Endothelial cell of umbilical vein (primary cell): ENCODE data around the gene GGA1. TPM values are rescaled to one million over a fixed set of nuclear protein-coding genes. Genes with fewer than 3 reads are reported as not detected.

ENCODE experiments used
- BruUV-seq: library from RNA; stranded (reverse); fragments of 400-500 nt; replicated peaks from 2 replicates; lab custom pipeline; 2021; lab: Mats Ljungman, UMichigan
- CTCF ChIA-PET: fragments of 300-600, 350-600 bp; sonication (Branson Sonifier 250); formaldehyde crosslinking; loops from one replicate; lab custom pipeline; 2021; ENCODE audit warnings: antibody characterized with exemption, inconsistent platforms; lab: Charles Lee
- POLR2A ChIA-PET: fragments of 300-600, 350-600 bp; sonication (Branson Sonifier 250); formaldehyde crosslinking; loops from one replicate; lab custom pipeline; 2021; ENCODE audit warnings: antibody characterized with exemption, inconsistent platforms; lab: Charles Lee
- DNase-seq: peaks from one replicate; pipeline ENCODE4 v3.0.0-alpha.2; 2011; ENCODE audit warnings: low read depth, low spot score
- FAIRE-seq: peaks from 2 replicates; lab custom pipeline; 2011; peaks lifted over from hg19 to GRCh38; lab: Jason Lieb, UNC
- H2AFZ ChIP-seq: 2 replicates; pipeline ENCODE4 v1.6.0; 2012; ENCODE audit warnings: low read depth, low read length, control low read depth, inconsistent platforms
- H3K27ac ChIP-seq: 2 replicates; pipeline ENCODE4 v1.5.1; 2011; ENCODE audit warnings: low read depth, mild to moderate bottlenecking, control low read depth, low read length, moderate library complexity; ENCODE audit not compliant: insufficient read depth
- H3K27me3 ChIP-seq, 2 experiments: 2 replicates each; pipeline versions ENCODE4 v1.6.0 to v1.6.1; 2011; ENCODE audit warnings: low read length in 2 of 2, mixed read lengths in 1 of 2; ENCODE audit not compliant: control insufficient read depth in 2 of 2, insufficient read depth in 2 of 2
- H3K36me3 ChIP-seq, 2 experiments: 2 replicates in 1 of 2; 3 replicates in 1 of 2; pipeline ENCODE4 v1.5.1; 2011; ENCODE audit warnings: low read length in 2 of 2, mild to moderate bottlenecking in 1 of 2, moderate library complexity in 1 of 2; ENCODE audit not compliant: control insufficient read depth in 2 of 2, insufficient read depth in 2 of 2; ENCODE audit errors: extremely low read depth in 1 of 2
- H3K4me1 ChIP-seq: 3 replicates; pipeline ENCODE4 v1.5.1; 2011; ENCODE audit warnings: mild to moderate bottlenecking, low read length; ENCODE audit not compliant: control insufficient read depth, insufficient read depth; ENCODE audit errors: extremely low read depth
- H3K4me2 ChIP-seq: 2 replicates; pipeline ENCODE4 v1.6.1; 2011; ENCODE audit warnings: low read length, control low read depth, mixed read lengths; ENCODE audit not compliant: insufficient read depth
- H3K4me3 ChIP-seq, 3 experiments: fragments of 200-600 bp in 1 of 3; sonication (generic), shearing (Covaris generic) in 1 of 3; replicated peaks in 1 of 3; 2 replicates each; pipeline ENCODE4 v1.5.1; 2011 to 2016; ENCODE audit warnings: control low read depth in 3 of 3, low read length in 3 of 3, mild to moderate bottlenecking in 2 of 3, inconsistent platforms in 1 of 3, low read depth in 1 of 3, moderate library complexity in 1 of 3; ENCODE audit not compliant: insufficient read depth in 1 of 3
- H3K79me2 ChIP-seq: 2 replicates; pipeline ENCODE4 v1.6.0; 2012; ENCODE audit warnings: low read length, inconsistent platforms; ENCODE audit not compliant: control insufficient read depth, insufficient read depth
- H3K9ac ChIP-seq: replicated peaks from 2 replicates; pipeline ENCODE3; 2011; ENCODE audit warnings: low read length, control low read depth; ENCODE audit not compliant: insufficient read depth; ENCODE audit errors: extremely low read depth
- H3K9me1 ChIP-seq: replicated peaks from 3 replicates; pipeline ENCODE4 v1.6.0; 2011; ENCODE audit warnings: mild to moderate bottlenecking, low read length; ENCODE audit not compliant: control insufficient read depth, insufficient read depth; ENCODE audit errors: extremely low read depth
- H3K9me3 ChIP-seq: replicated peaks from 2 replicates; pipeline ENCODE4 v1.5.1; 2012; ENCODE audit warnings: low read length, inconsistent platforms; ENCODE audit not compliant: control insufficient read depth, insufficient read depth
- H4K20me1 ChIP-seq: replicated peaks from 2 replicates; pipeline ENCODE3; 2011; ENCODE audit warnings: mild to moderate bottlenecking, low read length; ENCODE audit not compliant: control insufficient read depth, insufficient read depth; ENCODE audit errors: extremely low read depth
- CTCF ChIP-seq, 2 donors: IDR thresholded peaks; 1 replicate in 1 of 2; 2 replicates in 1 of 2; pipeline ENCODE4 v1.5.1; 2011; ENCODE audit warnings: low read length in 2 of 2, mild to moderate bottlenecking in 2 of 2, moderate library complexity in 2 of 2, control low read depth in 1 of 2, inconsistent platforms in 1 of 2, low read depth in 1 of 2; ENCODE audit not compliant: insufficient read depth in 1 of 2; ENCODE audit errors: extremely low read depth in 1 of 2
- EZH2 ChIP-seq: IDR thresholded peaks from 2 replicates; pipeline ENCODE4 v1.6.1; 2012; ENCODE audit warnings: borderline replicate concordance, low read depth, mild to moderate bottlenecking, moderate library complexity, low read length, inconsistent platforms; ENCODE audit not compliant: severe bottlenecking
- FOS ChIP-seq: IDR thresholded peaks from 2 replicates; pipeline ENCODE4 v1.6.1; 2011; ENCODE audit warnings: mild to moderate bottlenecking, low read length, moderate library complexity, borderline replicate concordance; ENCODE audit not compliant: insufficient read depth
- GATA2 ChIP-seq: IDR thresholded peaks from 2 replicates; pipeline ENCODE4 v1.7.0; 2011; ENCODE audit warnings: low read depth, mild to moderate bottlenecking, moderate library complexity, mixed read lengths, low read length; ENCODE audit not compliant: insufficient read length, insufficient read depth
- JUN ChIP-seq: IDR thresholded peaks from 2 replicates; pipeline ENCODE4 v1.6.1; 2011; ENCODE audit warnings: borderline replicate concordance, low read depth; ENCODE audit not compliant: insufficient read length, insufficient read depth
- MAX ChIP-seq: IDR thresholded peaks from 2 replicates; pipeline ENCODE4 v1.6.1; 2011; ENCODE audit not compliant: insufficient read depth, insufficient read length
- MYC ChIP-seq: IDR thresholded peaks from one replicate; pipeline ENCODE4 v1.6.1; 2011; ENCODE audit warnings: mild to moderate bottlenecking, low read depth, low read length
- POLR2A ChIP-seq: IDR thresholded peaks from 2 replicates; pipeline ENCODE4 v1.6.1; 2012; ENCODE audit warnings: low read depth, mild to moderate bottlenecking, control low read depth, low read length
- POLR2AphosphoS5 ChIP-seq: IDR thresholded peaks from 2 replicates; pipeline ENCODE4 v1.6.1; 2012; ENCODE audit warnings: low read depth, mild to moderate bottlenecking, control low read depth, low read length, moderate library complexity; ENCODE audit not compliant: insufficient read depth
- dilution Hi-C: fragments of 300-500 bp; cut with MboI; formaldehyde crosslinking; loops from one replicate; pipeline ENCODE4 v1.15.0; 2019; ENCODE audit warnings: low sequenced_read_pairs; ENCODE audit not compliant: extremely low pct_ligation_motif_present
- intact Hi-C: fragments of 100-400 bp; cut with micrococcal nuclease; formaldehyde crosslinking; loops from one replicate; pipeline ENCODE4 v1.10.0; 2022
- polyA plus RNA-seq, 4 experiments: library from polyadenylated mRNA; depleted of rRNA in 3 of 4; stranded (reverse) in 3 of 4; unstranded in 1 of 4; fragments of >200 nt; gene quantifications; 2 replicates each; pipeline versions ENCODE4 v1.2.1 to v1.2.3, GENCODE V29; 2011 to 2012; ENCODE audit warnings: missing spikeins in 1 of 4
- total RNA-seq: library from RNA; stranded (reverse); gene quantifications from 2 replicates; pipeline ENCODE4 v1.2.3, GENCODE V29; 2021

The GGA1 gene
- total and polyA plus RNA-seq, 2 donors (not counting 3 experiments of a cell fraction or from before 2014, with no cell fraction given), result 54.1 to 67.5 TPM

GRCh38 chr22:37625737-37626136 lies 17.1 kb downstream of the GGA1 start:
- H3K9me3 ChIP-seq, result no peaks in the 10 kb centered on the region
- no peak overlapping the region for H3K4me3 ChIP-seq
- H2AFZ ChIP-seq, result no peak overlapping the region
- FAIRE-seq, result no peak
- dilution Hi-C loops (no loop called here), intact Hi-C loops (no loop called here)
- no peaks in the 10 kb centered on the region for H3K79me2 ChIP-seq
- no peaks in the 10 kb centered on the region for H3K27me3 ChIP-seq
- no peak overlapping the region for H3K4me2 ChIP-seq
- no TSS peak for BruUV-seq
- POLR2A ChIA-PET, result no interaction called here
- no peak overlapping the region for H3K27ac ChIP-seq
- H3K36me3 ChIP-seq, result peaks cover 2 to 9% of the 10 kb centered on the region in 2 experiments
- DNase-seq, result no peak
- H4K20me1 ChIP-seq, result no peaks in the 10 kb centered on the region
- H3K9ac ChIP-seq, result no peak overlapping the region
- CTCF ChIA-PET, result interaction anchor here (0.6 to 3.3 kb wide), 5 partner anchors 11 to 156 kb away, joined by 3 to 28 read pairs (median 6); partner anchors contain the start of gene PDXP
- no peak for TF ChIP-seq MAX
- no peak for TF ChIP-seq CTCF (IDR thresholded peaks at IDR 0.05; ENCODE audit: extremely low read depth in 1 of 2, insufficient read depth in 1 of 2, low read depth in 1 of 2, low read length in 2 of 2)
- no peak for TF ChIP-seq POLR2A
- no peak for TF ChIP-seq MYC
- no peak for TF ChIP-seq JUN
- no peak for TF ChIP-seq GATA2
- TF ChIP-seq POLR2AphosphoS5, result no peak
- TF ChIP-seq FOS, result no peak
- no peak for TF ChIP-seq EZH2
- H3K4me1 ChIP-seq, result peaks cover 7% of the 10 kb centered on the region
- H3K9me1 ChIP-seq, result no peaks in the 10 kb centered on the region
